ENCODE results near the gene SEMA3B. TPM values are rescaled to one million over a fixed set of nuclear protein-coding genes. Genes with fewer than 3 reads are reported as not detected.
"Not testable (repeated sequence)": the region's sequence is repeated elsewhere in the genome, so short reads cannot be mapped to it uniquely, and the experiment has no call there.

SEMA3B gene
- total and polyA plus RNA-seq, 9 of the 15 experiments (the other 6 are each of a cell fraction or from before 2014, with no cell fraction given) = 0.03 to 1.8 (median 0.55) TPM; not detected in 1

GRCh38 chr3:50279255-50280016 lies 10.5 kb downstream of the SEMA3B start:
- WGBS (ENCODE audit: insufficient coverage, low coverage, missing lambda C conversion rate) = 62% methylated on average over 2 of the region's 8 CpGs
- in situ Hi-C loops (cut with MboI) (no loop called here), intact Hi-C loops (cut with micrococcal nuclease) (no loop called here)
- CTCF ChIA-PET (ENCODE audit: low intra/inter-chr PET ratio) = interaction anchor here (0.7 kb wide), 1 partner anchor 31 kb away, joined by 4 read pairs; no protein-coding TSS in a partner anchor
- no peak overlapping the region for H3K4me2 ChIP-seq (ENCODE audit: insufficient read depth, low read length)
- peaks cover 0 to 17% of the 10 kb centered on the region in 2 experiments; a peak in 2 of 5 replicates for H3K4me1 ChIP-seq (replicated peaks in 1 of 2; ENCODE audit: control insufficient read depth in 2 of 2, insufficient read depth in 2 of 2, low read length in 2 of 2)
- H3K27me3 ChIP-seq (ENCODE audit: control insufficient read depth in 2 of 2, insufficient read depth in 2 of 2, low read length in 2 of 2) = no peaks in the 10 kb centered on the region
- TF ChIP-seq ZNF143 (CRISPR knock-in tag; IDR thresholded peaks at IDR 0.05) (no peak), SNIP1 (IDR thresholded peaks at IDR 0.05; ENCODE audit: low read depth) (no peak), HDAC1 (IDR thresholded peaks at IDR 0.05) (no peak), TAF1 (IDR thresholded peaks at IDR 0.05; ENCODE audit: control insufficient read depth, extremely low read depth, insufficient read depth, low read length, severe bottlenecking) (no peak), ZBTB17 (CRISPR knock-in tag; IDR thresholded peaks at IDR 0.05) (no peak), MEIS2 (IDR thresholded peaks at IDR 0.05; ENCODE audit: partially characterized antibody) (no peak), ZNF384 (IDR thresholded peaks at IDR 0.05; ENCODE audit: low read depth, low read length) (peak; percentile 56)
- peak overlapping the region; percentile 20; the same call in 1 of the 2 replicates for H2AFZ ChIP-seq (ENCODE audit: low read depth, low read length)
- no peaks in the 10 kb centered on the region for H3K79me2 ChIP-seq (ENCODE audit: control insufficient read depth, insufficient read depth, low read length)
- ATAC-seq (peak; percentile 54), DNase-seq (ENCODE audit: extremely low read depth in 1 of 4, low spot score in 3 of 4) (no peak), FAIRE-seq (no peak)
- H3K9ac ChIP-seq (ENCODE audit: insufficient read depth in 1 of 2, low read depth in 2 of 2, low read length in 2 of 2) = no peak overlapping the region; a peak in 1 of 4 replicates
- no peaks in the 10 kb centered on the region for H4K20me1 ChIP-seq (replicated peaks; ENCODE audit: control insufficient read depth, insufficient read depth, low read length)
- POLR2A ChIA-PET = interaction anchor here (0.6 to 1.7 kb wide), 5 partner anchors 12 to 49 kb away, joined by 3 to 8 read pairs (median 3); partner anchors contain the start of genes HYAL3, IFRD2, NAA80 and TUSC2
- H3K36me3 ChIP-seq (ENCODE audit: control insufficient read depth, insufficient read depth, low read length) = no peaks in the 10 kb centered on the region
- H3K4me3 ChIP-seq = no peak overlapping the region
- H3K9me3 ChIP-seq (replicated peaks; ENCODE audit: control insufficient read depth, insufficient read depth, low read depth, low read length) = no peaks in the 10 kb centered on the region
- no peaks in the 10 kb centered on the region for H3K9me1 ChIP-seq (ENCODE audit: control insufficient read depth, insufficient read depth, low read length)
- H3K27ac ChIP-seq (ENCODE audit: extremely low read depth, low read depth, low read length) = no peak overlapping the region
- no TSS peak for BruUV-seq (replicated peaks)

DNA sequence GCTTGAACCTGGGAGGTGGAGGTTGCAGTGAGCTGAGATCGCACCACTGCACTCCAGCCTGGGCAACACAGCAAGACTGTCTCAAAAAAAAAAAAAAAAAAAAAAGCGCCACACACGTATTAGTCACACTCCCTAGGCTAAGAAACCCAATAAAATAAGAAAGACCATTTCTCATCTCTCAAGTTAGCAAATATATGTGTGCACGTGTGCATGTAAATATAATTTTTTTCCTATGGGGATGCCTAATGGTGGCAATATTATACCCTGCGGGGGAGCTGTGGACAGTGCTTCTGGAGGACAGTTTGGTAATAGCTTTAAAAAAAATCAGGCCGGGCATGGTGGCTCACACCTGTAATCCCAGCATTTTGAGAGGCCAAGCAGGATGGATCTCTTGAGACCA lies 15.2 kb downstream of the SEMA3B start:
- Histone ChIP-seq H3K36me3 (ENCODE audit: control insufficient read depth, insufficient read depth, low read length) (peaks cover 32% of the 10 kb centered on the region; the same call in 2 of the 3 replicates), H3K4me1 (replicated peaks in 1 of 2; ENCODE audit: control insufficient read depth in 2 of 2, insufficient read depth in 2 of 2, low read length in 2 of 2) (peaks cover 0 to 13% of the 10 kb centered on the region in 2 experiments; a peak in 2 of 5 replicates)
- H3K4me3 ChIP-seq; H3K27me3 ChIP-seq (ENCODE audit: control insufficient read depth in 2 of 2, insufficient read depth in 2 of 2, low read length in 2 of 2); BruUV-seq (replicated peaks); H3K9me3 ChIP-seq (replicated peaks; ENCODE audit: control insufficient read depth, insufficient read depth, low read depth, low read length); H3K9ac ChIP-seq (ENCODE audit: insufficient read depth in 1 of 2, low read depth in 2 of 2, low read length in 2 of 2); H2AFZ ChIP-seq (ENCODE audit: low read depth, low read length); FAIRE-seq; H3K4me2 ChIP-seq (ENCODE audit: insufficient read depth, low read length); H3K9me1 ChIP-seq (ENCODE audit: control insufficient read depth, insufficient read depth, low read length); DNase-seq (ENCODE audit: extremely low read depth in 1 of 4, low spot score in 3 of 4); intact Hi-C loops (cut with micrococcal nuclease); H3K79me2 ChIP-seq (ENCODE audit: control insufficient read depth, insufficient read depth, low read length); H4K20me1 ChIP-seq (replicated peaks; ENCODE audit: control insufficient read depth, insufficient read depth, low read length); in situ Hi-C loops (cut with MboI); H3K27ac ChIP-seq (ENCODE audit: extremely low read depth, low read depth, low read length); CTCF ChIA-PET (ENCODE audit: low intra/inter-chr PET ratio); ATAC-seq: not testable (repeated sequence)
- WGBS (ENCODE audit: insufficient coverage, low coverage, missing lambda C conversion rate) = 54% methylated on average over 3 of the region's 6 CpGs
- POLR2A ChIA-PET = interaction anchor here (0.6 to 1.2 kb wide), 6 partner anchors 8 to 426 kb away, joined by 3 to 6 read pairs (median 4); partner anchors contain the start of genes IFRD2 and SEMA3B
